HG02571 (cell line): Measurements from ENCODE around the gene ZNF428.
"Not testable (repeated sequence)": the region's sequence is repeated elsewhere in the genome, so short reads cannot be mapped to it uniquely, and the experiment has no call there.

Source experiments
- ATAC-seq: cut with Tn5 transposase; IDR thresholded peaks from one replicate; pipeline ENCODE4 v1.9.1; 2021; ENCODE audit warnings: mild to moderate bottlenecking, moderate library complexity; ENCODE audit not compliant: unreplicated experiment

Gene ZNF428, protein sequence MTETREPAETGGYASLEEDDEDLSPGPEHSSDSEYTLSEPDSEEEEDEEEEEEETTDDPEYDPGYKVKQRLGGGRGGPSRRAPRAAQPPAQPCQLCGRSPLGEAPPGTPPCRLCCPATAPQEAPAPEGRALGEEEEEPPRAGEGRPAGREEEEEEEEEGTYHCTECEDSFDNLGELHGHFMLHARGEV

DNA sequence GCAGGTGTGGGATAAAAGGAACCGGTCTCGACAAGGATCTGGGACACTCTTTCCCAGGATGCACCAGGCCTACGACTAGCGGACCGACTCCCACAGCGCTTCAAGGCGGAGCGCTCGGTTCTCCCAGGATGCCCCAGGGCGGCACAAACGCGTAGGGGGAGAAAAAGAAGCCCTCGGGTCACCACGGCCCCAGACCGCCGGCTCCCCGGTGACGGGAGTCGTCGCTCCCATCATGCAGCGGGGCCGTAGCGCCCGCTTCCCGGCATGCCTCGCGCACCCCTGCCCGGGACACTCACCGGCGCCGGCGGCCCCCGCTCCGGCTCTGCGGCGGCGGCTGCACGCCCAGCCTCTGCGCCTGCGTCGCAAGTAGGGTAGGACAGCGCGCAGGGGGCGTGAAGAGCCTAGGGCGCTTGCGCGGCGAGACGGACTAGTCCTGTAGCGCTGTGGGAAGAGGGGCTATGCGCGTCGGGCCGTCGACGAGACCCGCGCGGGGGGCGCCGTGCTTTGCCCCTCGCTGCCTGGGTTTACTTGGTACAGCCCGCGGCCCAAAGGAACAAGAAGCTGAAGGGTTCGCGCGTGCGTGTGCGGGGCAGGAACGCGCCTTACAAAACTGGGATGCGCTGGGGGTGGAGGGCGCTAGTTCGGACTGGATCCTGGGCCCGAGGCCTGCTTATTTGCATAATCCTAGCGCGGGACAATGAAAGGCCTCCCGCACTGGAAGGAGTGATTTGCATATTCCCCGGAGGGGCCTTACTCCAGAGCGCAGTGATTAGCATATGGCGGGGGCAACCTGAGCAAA, at the start of gene ZNF428:
Gene ZNF428 (minus strand): TSS at position 368 of the 799 bp plus-strand sequence. CDS start 5,325 bp downstream, outside the sequence.
- peak; percentile 74 for ATAC-seq

DNA sequence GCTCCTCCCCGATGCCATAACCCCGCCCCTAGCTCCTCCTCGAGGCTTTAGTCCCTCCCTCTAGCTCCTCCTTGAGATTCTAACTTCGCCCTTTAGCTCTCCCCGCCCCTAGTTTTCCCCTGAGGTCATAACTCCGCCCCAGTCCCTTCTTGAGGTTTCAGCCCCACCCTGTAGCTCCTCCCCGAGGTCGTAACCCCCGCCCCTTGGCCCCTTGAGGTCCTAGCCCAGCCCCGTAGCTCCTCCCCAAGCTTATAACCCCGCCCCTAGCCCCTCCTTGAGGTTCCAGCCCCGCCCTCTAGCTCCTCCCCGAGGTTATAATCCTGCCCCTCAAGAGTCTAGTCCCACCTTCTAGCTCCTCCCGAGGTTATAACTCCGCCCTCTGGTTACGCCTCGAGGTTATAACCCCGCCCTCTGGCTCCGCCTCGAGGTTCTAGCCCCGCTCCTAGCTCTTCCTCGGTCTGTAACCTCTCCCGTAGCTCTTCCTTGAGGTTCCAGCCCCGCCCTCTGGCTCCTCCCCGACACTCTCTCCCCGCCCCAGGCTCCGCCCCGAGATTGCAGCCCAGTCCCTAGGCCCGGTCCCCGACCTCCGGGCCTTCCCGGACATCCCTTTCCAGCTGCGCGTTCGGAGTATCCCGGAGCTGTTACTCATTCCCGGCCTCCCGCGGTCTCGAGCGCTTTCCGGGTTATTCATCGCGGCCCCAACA, 49.1 kb upstream of the ZNF428 start:
- ATAC-seq = peak; percentile 87

DNA sequence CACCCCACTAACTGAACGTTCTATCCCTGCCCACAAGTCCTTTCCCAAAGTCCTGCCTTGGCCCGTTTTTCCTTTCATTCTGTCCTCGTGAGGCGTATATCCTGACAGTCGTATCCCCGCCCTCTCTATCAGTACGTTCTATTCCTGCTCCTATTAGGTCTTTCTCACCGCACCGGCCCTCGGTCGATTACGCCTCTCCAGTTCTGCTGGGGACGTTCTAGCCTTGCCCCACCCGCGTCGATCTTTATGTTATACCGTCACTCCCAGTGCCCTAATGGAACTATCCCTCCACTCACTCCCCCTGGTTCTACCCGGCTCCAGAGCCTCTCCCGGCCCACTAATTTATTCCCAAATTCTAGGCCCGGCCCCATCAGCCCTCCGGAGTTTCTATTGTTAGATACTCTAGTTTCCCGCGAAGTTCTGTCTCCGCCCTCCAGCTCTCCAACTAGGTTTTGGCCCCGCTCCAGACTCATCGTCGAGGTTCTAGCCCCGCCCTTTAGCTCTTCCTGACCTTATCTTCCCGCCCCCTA, 48.5 kb upstream of the ZNF428 start:
- ATAC-seq = no peak

DNA sequence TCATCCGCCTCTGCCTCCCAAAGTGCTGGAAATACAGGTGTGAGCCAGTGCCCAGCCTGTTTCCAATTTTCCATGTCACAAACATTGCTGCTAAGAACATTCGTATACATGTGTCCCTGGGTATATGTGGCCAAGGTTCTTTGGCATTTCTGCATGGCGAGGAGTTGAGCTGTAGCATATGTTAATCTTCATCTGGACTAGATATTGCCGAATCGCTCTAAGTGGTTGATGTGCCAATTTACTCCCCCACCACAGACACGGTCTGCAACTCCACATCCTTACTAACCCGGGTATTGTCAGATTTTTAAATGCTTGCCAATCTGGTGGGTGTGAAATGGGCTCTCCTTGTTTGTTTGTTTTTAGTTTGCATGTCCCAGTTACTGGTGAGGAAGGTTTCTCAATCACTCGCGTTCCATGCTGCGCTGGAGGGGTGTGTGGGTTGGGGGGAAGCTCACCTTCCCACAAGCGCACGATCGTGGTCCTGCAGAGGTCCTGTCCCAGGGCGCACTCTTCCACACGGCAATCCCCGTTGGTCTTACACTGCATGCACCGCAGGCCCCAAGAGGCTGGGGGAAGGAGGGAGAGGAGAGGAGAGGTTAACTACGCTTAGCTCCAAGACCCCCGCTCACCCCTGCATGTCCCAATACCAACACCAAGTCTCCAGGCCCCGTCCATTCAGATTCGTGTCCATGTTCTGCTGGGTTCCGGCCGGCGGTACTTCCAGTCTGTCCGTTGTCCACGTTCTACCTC, 47.9 kb upstream of the ZNF428 start:
- ATAC-seq = no peak

DNA sequence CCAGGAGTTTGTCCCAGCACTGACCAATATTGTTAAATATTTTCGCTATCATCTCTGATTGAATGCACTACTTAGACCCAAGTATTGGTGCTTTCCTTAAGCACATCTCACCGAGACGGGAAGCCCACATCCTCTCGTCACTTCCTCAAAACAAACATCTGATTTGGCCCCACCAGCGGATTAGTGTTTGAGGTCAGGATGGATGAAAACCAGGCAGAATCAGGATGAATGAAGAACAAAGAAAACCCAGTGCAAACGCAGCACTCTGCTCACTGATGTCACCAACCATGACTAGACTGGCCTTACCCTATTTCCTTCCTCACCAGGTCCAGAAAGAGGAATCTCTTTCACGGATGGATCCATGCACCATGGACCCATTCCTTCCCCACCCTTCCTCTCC, 44.6 kb upstream of the ZNF428 start:
- no peak for ATAC-seq

DNA sequence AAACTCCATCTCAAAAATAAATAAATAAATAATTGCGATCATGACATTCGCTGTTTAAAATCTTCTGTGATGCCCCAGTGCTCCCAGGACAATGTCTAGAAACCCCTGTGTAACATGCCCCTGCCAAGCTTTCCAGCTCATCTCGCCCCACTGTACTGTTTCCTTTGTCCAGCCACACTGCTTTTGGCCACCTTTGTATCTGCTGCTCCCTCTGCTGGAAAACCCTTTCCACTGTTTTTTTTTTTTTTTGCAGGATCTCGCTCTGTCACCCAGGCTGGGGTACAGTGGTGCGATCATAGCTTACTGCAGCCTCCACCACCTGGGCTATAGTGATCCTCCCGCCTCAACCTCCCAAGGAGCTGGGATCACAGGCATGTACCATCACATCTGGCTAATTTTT, 43.1 kb upstream of the ZNF428 start:
- no peak for ATAC-seq

DNA sequence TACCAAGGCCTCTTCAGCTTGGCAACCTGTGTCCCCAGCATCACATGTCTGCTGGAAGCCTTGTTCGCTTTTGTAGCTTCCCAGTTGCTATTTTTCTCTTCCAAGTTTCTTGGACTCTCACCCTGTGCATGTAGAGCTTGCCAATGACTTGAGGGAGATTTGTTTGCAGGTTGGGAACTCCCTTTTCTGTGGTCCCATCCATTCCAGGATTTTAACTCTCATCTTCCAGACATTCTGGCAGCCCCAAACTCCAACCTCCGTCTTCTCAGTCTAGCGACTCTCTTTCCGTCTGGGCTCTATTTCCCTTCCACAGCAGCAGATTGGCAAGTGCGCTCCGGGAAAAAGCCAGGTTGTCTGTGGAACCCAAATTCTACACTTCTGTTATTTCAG, 41.5 kb upstream of the ZNF428 start:
- ATAC-seq = no peak

DNA sequence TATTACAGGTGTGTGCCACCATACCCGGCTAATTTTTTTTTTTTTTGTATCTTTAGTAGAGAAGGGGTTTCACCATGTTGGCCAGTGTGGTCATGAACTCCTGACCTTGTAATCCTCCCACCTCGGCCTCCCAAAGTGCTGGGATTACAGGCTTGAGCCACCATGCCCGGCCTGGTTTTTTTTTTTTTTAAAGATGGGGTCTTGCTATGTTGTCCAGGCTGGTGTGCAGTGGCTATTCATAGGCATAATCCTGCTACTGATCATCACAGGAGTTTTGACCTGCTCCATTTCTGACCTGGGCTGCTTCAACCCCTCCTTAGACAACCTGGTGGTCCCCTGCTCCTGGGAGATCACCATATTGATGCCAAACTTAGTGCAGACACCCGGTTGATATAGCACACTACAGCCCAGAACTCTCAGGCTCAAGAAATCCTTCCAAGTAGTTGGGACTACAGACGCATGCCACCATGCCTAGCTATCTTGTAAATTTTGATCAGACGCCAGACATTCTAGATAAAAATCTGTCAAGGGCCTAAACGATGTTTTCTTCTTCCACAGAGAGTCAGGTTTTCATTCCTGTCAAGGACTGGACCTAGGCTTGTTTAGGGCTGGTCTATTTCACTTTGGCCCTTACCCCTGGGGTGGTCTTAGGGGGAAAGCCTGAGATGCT, 41.0 kb upstream of the ZNF428 start:
- no peak for ATAC-seq

DNA sequence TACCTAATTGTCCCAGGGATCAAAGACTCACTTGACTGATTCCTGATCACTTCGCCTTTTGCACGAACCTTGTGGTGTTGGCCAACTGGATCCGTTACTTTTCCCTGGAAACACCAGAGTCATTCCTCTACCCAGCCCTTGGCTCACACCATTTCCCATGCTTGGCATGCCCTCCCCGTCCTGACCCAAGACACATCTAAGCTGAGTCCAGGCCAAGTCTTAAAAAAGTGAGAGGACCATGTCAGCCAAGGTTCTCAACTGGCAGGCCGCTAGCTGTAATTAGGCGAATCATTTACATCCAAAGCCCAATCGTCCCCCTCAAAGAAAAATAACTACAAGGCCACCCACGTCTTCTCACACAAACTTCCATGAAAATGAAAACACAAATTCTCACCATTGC, 39.1 kb upstream of the ZNF428 start:
- no peak for ATAC-seq

DNA sequence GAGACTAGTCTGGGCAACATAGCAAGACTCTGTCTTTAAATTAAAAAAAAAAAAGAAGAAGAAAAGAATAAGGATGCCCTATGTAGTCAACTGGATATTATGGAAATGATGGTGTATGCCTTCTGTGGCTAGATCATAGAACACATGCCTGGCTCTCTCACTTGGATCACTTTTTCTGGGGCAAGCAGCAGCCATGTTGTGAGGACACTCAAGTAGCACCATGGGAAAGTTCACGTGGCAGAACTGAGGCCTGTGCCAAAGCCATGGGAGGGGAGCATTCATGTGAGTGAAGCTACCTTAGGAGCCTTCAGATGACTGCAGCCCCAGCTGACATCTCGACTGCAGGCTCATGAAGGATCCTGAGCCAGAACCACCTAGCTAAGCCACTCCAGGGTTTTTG, 38.6 kb upstream of the ZNF428 start:
- no peak for ATAC-seq

DNA sequence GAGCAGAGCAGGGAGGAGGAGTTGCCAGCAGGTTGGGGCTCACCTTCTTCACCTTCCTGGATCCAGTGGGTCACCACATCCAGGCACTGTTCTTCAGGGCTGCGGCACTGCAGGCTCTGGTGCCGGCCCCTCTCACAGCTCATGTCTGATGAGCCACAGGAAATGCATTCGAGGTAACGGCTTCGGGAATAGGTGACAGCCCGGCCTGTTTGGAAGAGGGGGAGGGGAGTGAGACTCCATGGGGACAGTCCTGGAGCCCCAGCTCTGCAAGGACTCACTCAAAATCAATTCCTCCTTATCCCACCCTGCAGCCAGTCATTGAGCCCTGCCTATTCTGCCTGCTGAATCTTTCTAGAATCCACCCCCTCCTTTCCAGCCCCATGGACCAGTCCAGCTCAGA, 37.0 kb upstream of the ZNF428 start:
- ATAC-seq = no peak

DNA sequence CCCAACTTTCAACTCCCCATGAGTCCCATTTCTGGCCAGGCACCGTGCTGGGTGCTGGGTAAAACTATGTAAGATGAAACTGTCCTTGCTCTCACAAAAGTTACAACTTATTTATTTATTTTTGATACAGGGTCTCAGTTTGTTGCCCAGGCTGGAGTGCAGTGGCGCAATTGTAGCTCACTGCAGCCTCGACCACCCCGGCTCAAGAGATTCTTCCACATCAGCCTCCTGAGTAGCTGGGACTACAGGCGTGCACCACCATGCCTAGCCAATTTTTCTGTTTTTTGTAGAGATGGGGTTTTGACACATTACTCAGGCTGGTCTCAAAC, 33.1 kb upstream of the ZNF428 start:
- no peak for ATAC-seq

DNA sequence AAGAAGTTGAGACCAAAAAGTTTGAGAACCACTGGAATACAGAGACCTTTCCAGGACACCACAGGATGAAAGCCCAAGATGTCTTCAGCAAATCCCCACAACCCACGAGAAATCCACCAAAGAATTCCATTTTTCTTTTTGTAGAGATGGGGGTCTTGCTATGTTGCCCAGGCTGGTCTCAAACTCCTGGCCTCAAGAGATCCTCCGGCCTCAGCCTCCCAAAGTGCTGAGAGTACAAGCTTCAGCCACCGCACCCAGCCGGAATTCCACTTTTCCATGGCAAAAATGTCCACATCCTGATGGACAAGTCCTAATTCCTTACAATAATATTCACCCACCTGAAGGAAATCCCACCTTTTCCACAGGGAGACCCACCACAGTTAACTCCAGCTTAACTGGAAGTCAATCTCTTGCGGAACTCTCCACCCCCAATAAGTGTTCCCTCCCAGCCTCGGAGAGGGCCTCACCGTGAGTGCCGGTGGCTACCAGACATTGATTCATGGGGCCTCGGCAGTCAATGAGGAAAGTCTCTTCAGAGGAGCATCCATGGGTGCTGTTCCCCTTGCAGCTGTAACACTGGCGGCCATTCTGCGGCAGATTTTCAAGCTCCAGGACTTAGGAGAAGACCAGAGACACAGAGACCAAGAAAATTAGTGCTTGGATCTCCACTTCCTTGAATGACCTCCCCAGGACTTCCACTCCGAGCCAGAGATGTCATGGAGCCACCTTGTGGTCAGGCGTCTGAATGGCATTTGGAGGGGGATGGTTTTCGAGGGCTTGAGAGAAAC, 32.5 kb upstream of the ZNF428 start:
- no peak for ATAC-seq

DNA sequence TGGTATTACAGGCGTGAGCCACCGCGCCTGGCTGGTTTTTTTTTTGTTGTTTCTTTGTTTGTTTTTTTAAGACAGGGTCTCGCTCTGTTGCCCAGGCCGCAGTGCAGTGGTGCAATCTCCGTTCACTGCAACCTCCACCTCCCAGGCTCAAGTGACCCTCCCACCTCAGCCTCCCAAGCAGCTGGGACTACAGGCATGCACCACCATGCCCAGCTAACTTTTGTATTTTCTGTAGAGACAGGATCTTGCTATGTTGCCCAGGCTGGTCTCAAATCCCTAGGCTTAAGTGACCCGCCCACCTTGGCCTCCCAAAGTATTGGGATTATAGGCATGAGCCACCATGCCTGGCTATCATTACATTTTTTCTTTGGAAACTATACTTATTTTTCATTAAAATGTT, 30.8 kb upstream of the ZNF428 start:
- ATAC-seq = not testable (repeated sequence)

DNA sequence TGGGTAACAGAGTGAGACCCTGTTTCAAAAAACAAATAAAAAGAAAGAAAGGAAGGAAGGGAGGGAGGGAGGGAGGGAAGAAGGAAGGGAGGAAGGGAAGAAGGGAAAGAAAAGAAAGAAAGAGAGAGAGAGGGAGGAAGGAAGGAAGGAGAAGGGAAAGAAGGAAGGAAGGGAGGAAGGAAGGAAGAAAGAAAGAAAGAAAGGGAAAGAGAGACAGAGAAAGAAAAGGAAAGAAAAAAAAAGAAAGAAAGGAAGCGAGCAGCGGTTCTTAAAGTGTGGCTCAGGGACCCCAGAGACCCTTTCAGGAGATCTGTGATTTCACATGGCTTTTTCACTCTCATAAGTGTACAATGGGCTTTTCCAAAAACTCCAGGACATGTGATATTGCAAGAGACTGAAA, 30.1 kb upstream of the ZNF428 start:
- no peak for ATAC-seq

DNA sequence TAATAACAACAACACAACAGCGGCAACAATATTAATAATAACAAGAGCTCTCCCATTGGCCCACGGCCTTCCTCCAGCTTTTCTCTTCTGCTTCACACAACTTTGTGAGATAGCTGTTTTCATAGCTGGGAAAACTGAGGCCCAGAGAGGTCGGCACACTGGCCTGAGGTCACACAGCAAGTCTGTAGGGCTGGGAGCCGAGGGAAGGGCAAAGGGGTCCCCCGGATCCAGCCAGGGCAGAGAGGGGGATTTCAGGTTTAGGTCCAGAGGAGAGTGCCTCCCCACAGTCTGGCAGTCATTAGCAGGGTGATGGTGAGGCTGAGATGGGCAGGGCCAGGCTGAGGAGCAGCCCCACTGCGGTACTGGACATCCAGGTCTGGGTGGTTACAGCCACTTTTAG, 29.2 kb upstream of the ZNF428 start:
- ATAC-seq = no peak

DNA sequence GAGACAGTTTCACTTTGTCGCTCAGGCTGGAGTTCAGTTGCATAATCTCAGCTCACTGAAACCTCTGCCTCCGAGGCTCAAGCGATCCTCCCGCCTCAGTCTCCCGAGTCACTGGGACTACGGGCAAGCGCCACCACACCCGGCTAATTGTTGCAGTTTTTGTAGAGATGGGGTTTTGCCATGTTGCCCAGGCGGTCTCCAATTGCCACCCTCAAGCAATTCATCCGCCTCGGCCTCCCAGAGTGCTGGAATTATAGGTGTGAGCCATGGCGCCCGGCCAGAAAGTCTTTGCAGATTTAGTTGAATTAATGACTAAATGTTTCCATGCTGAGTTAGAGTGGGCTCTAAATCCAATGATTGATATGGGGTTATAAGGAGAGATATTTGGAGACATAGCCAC, 24.8 kb upstream of the ZNF428 start:
- ATAC-seq = no peak

DNA sequence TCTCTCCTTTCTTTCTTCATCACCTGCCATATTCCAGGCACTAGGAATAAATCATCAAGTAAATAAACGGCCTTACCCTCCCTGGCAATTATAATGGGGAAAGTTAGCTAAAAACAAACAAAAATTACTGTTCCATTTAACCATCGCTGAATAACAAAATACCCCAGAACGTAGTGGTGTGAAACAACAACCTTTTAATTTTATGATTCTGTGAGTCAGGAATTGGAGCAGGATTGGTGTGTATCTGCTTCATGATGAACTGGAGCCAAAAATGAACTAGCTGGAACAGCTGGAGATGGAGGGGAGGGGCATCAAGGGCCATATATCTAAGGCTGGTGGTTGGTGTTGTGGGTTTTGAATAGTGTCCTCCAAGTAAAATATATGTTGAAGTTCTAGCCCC, 23.9 kb upstream of the ZNF428 start:
- ATAC-seq = no peak

DNA sequence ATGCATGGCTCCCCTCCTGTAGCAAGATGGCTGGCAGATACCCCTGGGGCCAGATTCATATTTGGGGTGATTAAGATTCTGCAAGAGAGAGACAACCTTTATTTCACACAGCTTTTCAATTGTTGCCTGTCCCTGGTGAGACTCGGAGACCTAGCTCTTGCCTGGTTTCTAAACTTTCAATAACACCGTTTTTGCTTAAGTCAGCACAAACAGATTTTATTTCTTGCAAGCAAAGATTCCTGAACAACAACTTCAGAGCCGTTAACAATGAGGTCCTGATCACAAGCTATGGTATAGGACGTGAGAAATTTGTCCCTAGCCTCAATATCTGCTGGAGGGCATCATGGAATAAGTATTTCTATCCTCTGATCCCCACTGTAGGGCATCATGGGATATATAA, 23.1 kb upstream of the ZNF428 start:
- ATAC-seq = no peak

DNA sequence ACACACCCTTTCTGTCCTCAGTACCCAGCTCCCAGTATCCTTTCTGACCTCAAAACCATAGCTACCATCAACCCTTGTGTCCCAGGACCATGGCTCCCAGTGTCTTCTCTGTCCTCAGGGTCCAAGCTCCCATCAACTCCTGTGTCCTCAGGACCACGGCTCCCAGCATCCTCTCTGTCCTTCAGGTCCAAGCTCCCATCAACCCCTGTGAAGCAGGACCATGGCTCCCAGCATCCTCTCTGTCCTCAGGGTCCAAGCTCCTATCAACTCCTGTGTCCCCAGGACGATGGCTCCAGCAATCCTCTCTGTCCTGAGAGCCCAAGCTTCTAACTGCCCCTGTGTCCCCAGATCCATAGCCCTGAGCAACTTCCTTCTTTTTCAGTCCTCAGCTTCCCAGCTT, 21.9 kb upstream of the ZNF428 start:
- ATAC-seq = no peak
